Stomach smooth muscle (tissue), 2 donors: ENCODE measurements around the gene TMEM131.
"Not testable (repeated sequence)": the region's sequence is repeated elsewhere in the genome, so short reads cannot be mapped to it uniquely, and the experiment has no call there.

ENCODE experiments used
- H3K27ac ChIP-seq: one replicate; pipeline ENCODE4 v1.7.0; 2013; ENCODE audit warnings: mild to moderate bottlenecking, low read length, inconsistent platforms
- H3K27me3 ChIP-seq, 2 donors: one replicate each; pipeline ENCODE4 v1.7.0; 2013; ENCODE audit warnings: low read length in 2 of 2; ENCODE audit not compliant: insufficient read depth in 2 of 2, control insufficient read depth in 1 of 2
- H3K36me3 ChIP-seq, 2 donors: one replicate each; pipeline ENCODE4 v1.7.0; 2013; ENCODE audit warnings: low read length in 2 of 2; ENCODE audit not compliant: control insufficient read depth in 2 of 2, insufficient read depth in 2 of 2
- H3K4me1 ChIP-seq: one replicate; pipeline ENCODE4 v1.7.0; 2013; ENCODE audit warnings: low read length; ENCODE audit not compliant: control insufficient read depth, insufficient read depth
- H3K4me3 ChIP-seq, 2 donors: one replicate each; pipeline ENCODE4 v1.7.0; 2013; ENCODE audit warnings: low read length in 2 of 2
- H3K9ac ChIP-seq, 2 donors: one replicate each; pipeline ENCODE4 v1.7.0; 2013; ENCODE audit warnings: low read length in 2 of 2, mild to moderate bottlenecking in 1 of 2
- H3K9me3 ChIP-seq, 2 donors: one replicate each; pipeline ENCODE4 v1.7.0; 2013; ENCODE audit warnings: low read length in 2 of 2; ENCODE audit not compliant: control insufficient read depth in 2 of 2
- donor health status: healthy.
- donor health status: Pancreatic carcinoma.

The TMEM131 gene

DNA sequence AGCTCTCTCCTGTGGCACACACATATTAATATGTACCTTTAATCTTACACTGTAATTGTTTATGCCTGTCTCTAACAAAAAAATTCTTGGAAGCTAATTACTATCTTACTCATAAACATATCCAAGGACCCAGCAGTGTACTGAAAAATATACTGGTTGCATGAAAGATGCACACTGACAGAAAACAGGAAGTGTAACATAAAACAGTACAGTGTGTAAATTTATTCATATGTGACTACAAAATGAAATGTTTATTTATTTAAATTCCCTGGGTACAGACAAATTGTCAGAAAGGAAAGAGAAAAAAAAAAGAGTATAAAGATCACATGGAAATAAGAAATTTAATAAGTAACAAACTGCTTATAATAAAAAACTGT, 28.5 kb downstream of the TMEM131 start:
- peaks cover 3% of the 10 kb centered on the region for H3K4me1 ChIP-seq

DNA sequence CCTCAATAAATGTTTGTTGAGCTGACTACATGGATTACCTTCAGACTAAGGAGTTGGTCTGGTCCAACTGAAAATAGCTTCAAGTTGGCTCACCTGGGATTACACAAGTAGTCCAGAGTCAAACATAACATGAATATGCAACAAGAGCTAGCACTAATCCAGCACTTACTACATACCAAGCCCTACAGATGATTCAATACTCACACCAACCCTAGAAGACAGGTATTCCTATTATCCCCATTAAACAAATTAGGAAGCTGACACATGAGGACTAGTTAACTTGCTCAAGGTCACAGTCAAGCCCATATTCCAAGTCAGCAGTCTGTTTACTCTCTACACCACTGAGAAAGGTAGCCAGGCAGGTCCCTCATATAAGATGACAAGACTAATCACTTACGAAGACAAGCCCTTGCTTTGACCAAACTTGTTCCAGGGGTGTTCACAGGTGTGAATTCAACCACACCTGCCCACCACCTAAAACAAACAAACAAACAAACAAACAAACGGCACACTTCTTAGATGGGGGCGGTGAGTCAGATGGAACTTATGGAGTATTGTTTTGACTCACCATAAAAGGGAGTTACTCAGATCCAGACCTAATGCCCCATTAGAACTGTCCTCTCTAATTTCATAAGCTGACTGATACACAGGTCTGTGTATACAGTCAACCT, 29.1 kb downstream of the TMEM131 start:
- H3K36me3 ChIP-seq = no peaks in the 10 kb centered on the region
- H3K4me3 ChIP-seq = no peak overlapping the region
- no peaks in the 10 kb centered on the region for H3K27me3 ChIP-seq
- H3K27ac ChIP-seq = no peak overlapping the region
- H3K9me3 ChIP-seq = no peaks in the 10 kb centered on the region
- peaks cover 3% of the 10 kb centered on the region for H3K4me1 ChIP-seq
- no peak overlapping the region for H3K9ac ChIP-seq

More for the DNA sequence above, 28.5 kb downstream of the TMEM131 start:
- H3K36me3 ChIP-seq = no peaks in the 10 kb centered on the region
- no peaks in the 10 kb centered on the region for H3K9me3 ChIP-seq
- H3K4me3 ChIP-seq = no peak overlapping the region
- H3K27me3 ChIP-seq = no peaks in the 10 kb centered on the region
- H3K27ac ChIP-seq = no peak overlapping the region
- H3K9ac ChIP-seq = no peak overlapping the region

DNA sequence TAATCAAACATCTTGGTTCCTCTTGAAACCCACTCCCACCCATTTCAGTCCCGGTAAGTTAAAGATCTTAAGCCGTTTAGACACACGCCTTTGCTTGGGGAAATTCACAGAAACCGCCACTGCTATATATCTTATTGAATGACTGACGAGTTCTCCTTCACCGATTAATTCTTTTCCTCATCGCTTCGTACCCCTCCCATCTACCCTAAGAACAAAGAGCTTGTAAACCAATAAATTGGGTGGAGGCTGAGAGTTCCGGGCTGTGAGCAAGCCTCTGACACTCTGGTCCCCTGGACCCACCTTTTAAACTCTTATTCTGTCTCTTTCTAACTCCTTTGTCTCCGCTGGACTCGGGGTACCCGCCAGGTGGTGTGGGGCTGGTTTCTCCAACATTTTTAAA, 30.6 kb downstream of the TMEM131 start:
- Histone ChIP-seq H3K27me3 (no peaks in the 10 kb centered on the region), H3K9ac (no peak overlapping the region), H3K4me1 (peaks cover 2% of the 10 kb centered on the region), H3K36me3 (no peaks in the 10 kb centered on the region), H3K4me3 (no peak overlapping the region), H3K9me3 (no peaks in the 10 kb centered on the region), H3K27ac (no peak overlapping the region)

DNA sequence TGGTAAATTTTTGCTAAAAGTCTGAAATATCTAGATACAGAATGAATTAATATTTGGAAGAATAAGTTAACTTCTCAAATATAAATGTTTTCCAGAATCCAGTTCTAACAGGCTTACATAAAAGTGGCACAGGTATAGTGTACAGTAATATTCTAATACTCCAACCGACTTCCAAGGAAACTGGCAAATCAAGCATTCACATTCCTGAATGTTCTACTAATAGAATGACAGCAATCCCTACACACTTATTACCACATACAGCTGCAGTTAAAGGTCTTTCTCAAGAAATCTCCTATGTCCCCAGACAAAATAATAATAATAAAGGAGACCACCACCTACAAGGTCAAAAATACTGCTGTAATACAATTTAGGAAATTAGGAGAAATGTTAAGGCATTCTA, 31.9 kb downstream of the TMEM131 start:
- Histone ChIP-seq H3K27me3 (no peaks in the 10 kb centered on the region), H3K9me3 (no peaks in the 10 kb centered on the region), H3K36me3 (no peaks in the 10 kb centered on the region), H3K4me1 (no peaks in the 10 kb centered on the region), H3K4me3 (no peak overlapping the region), H3K9ac (no peak overlapping the region), H3K27ac (no peak overlapping the region)

DNA sequence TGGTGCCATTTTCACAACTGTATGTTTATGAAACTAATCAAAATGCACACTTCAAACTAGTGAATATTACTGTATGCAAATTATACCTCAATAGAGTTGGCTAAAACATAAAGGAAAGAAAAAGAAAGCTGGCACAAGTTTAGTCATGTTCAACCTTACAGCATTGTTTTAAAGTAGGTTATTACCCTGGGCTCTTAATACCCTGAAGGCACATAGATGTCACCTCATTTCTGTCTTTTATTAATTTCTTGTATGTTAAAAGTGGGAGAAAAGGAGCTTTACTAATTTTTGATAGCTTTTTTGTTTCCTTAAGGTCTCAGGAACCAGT, 32.7 kb downstream of the TMEM131 start:
- Histone ChIP-seq H3K27me3 (no peaks in the 10 kb centered on the region), H3K36me3 (no peaks in the 10 kb centered on the region), H3K27ac (no peak overlapping the region), H3K9ac (no peak overlapping the region), H3K4me1 (no peaks in the 10 kb centered on the region), H3K4me3 (no peak overlapping the region), H3K9me3 (no peaks in the 10 kb centered on the region)

DNA sequence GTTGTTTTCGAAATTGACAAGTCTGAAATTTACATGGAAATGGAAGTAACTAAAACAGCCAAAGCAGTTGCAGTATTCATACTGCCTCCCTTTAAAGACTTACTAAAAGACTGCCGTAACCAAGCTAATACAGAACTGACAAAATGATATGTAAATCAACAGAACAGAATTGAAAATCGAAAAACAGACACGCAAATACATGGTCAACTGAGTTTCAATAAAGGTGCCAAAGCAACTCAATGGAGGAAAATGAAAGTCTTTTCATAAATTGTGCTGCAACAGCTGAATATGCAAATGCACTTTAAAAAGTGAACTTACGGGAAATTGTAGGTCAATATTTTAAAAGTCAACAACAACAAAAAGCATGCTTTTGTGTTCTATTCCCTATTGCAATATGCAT, 34.2 kb downstream of the TMEM131 start:
- no peaks in the 10 kb centered on the region for H3K27me3 ChIP-seq
- H3K4me3 ChIP-seq = no peak overlapping the region
- H3K4me1 ChIP-seq = peaks cover 4% of the 10 kb centered on the region
- H3K36me3 ChIP-seq = no peaks in the 10 kb centered on the region
- H3K9ac ChIP-seq = no peak overlapping the region
- no peak overlapping the region for H3K27ac ChIP-seq
- no peaks in the 10 kb centered on the region for H3K9me3 ChIP-seq

DNA sequence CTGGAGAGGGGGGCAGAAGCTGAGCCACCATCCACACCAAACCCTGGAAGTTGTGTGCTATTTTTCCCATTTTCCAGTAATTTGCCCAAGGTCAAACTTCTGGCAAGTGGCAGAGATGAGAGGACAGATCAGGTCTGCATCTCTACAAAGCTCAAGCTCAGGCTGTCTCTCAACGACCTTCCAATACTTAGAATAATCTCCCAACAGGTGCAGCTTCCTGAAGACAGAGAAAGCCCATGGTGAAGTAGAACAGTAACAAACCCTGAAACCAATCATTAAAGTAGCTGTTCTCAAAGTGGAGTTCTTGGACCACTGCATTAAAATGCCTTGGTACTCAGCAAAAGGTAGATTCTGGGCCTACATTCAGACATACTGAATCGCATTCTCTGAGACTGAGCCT, 37.6 kb downstream of the TMEM131 start:
- Histone ChIP-seq H3K27me3 (no peaks in the 10 kb centered on the region), H3K27ac (no peak overlapping the region), H3K4me3 (no peak overlapping the region), H3K36me3 (no peaks in the 10 kb centered on the region), H3K9me3 (no peaks in the 10 kb centered on the region), H3K4me1 (peaks cover 4% of the 10 kb centered on the region), H3K9ac (no peak overlapping the region)

DNA sequence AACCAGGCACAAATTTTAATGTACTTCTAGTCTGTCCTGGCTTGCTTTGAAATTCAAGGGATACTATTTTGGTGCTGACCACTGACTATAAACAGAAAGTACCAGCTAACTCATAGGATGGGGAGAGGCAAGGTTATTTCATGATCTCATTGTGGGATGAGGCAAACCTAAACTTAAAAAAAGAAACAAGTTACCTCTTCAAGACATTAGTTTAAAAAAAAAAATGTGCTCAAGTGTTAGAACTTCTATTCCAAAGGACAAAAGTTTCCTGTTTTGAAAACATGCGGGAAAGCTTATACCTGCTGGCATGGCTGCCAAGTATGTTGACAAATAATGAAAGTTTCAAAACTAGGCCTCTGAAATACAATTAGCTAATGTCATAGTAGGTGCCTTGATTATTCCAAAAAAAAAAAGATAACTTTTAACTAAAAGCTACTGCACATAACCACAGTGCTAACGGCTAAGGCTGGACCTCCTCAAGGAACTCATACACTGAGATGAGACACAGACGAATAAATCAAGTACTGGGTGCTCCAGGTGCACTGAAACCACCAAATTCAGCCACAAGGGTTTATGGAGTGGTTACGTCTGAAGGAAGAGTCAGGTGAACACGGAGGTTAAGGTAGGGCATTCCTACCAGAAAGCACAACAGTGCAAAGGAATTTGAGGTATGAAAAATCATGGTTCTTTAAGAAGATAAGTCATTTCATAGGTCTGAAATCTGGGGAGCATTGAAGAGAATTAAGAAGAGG, 38.1 kb downstream of the TMEM131 start:
- no peaks in the 10 kb centered on the region for H3K36me3 ChIP-seq
- peaks cover 4% of the 10 kb centered on the region for H3K4me1 ChIP-seq
- no peak overlapping the region for H3K27ac ChIP-seq
- H3K27me3 ChIP-seq = no peaks in the 10 kb centered on the region
- no peak overlapping the region for H3K4me3 ChIP-seq
- no peak overlapping the region for H3K9ac ChIP-seq
- H3K9me3 ChIP-seq = no peaks in the 10 kb centered on the region

DNA sequence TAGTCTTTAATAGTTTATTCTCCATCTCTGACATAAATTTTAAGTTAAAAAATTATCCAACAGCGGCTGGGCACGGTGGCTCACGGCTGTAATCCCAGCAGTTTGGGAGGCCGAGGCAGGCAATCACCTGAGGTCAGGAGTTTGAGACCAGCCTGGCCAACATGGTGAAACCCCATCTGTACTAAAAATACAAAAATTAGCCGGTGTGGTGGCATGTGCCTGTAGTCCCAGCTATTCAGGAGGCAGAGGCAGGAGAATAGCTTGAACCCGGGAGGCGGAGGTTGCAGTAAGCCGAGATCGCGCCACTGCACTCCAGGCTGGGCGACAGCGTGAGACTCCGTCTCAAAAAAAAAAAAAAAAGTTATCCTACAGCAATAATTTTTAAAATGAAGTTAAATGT, 39.0 kb downstream of the TMEM131 start:
- not testable (repeated sequence) for H3K27me3 ChIP-seq, H3K9me3 ChIP-seq, H3K4me1 ChIP-seq, H3K4me3 ChIP-seq, H3K36me3 ChIP-seq, H3K9ac ChIP-seq, H3K27ac ChIP-seq

DNA sequence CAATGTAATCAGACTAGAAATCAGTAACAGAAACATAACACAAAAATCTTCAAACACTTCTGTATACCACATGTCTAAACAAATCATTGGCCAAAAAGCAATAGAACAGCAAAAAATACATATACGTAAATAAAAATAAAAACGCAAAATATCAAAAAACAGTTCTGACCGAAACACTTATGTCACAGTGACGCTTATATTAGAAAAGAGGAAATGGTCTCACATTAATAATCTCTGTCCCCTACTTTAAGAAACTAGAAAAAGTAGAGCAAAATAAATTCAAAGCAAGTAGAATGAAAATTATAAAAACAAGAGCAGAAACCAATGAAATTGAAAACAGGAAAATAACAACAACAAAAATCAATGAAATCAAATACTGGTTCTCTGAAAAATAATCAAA, 41.9 kb downstream of the TMEM131 start:
- Histone ChIP-seq H3K4me1 (peaks cover 4% of the 10 kb centered on the region), H3K36me3 (no peaks in the 10 kb centered on the region), H3K9ac (no peak overlapping the region)

DNA sequence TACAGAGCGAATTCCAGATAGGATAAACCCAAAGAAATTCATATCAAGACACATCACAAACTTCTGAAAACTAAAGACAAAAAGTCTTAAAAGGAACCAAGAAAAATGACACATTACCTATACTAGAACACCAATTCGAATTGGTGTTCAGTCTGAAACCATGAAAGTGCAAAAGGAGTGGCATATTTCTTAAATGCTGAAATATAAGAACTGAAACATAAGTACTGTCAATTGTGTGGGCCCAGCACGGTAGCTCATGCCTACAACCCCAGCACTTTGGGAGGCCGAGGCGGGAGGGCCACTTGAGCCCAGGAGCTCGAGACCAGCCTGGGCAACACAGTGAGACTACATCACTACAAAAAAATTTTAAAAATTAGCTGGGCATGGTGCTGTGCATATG, 43.4 kb downstream of the TMEM131 start:
- Histone ChIP-seq H3K27me3 (no peaks in the 10 kb centered on the region), H3K27ac (no peak overlapping the region), H3K4me3 (no peak overlapping the region), H3K36me3 (no peaks in the 10 kb centered on the region), H3K9me3 (no peaks in the 10 kb centered on the region), H3K9ac (no peak overlapping the region), H3K4me1 (no peaks in the 10 kb centered on the region)

More for the DNA sequence above, 41.9 kb downstream of the TMEM131 start:
- no peak overlapping the region for H3K27ac ChIP-seq
- no peaks in the 10 kb centered on the region for H3K27me3 ChIP-seq
- no peak overlapping the region for H3K4me3 ChIP-seq
- H3K9me3 ChIP-seq = no peaks in the 10 kb centered on the region
